Retinal pigment epithelial cell (primary cell): ENCODE measurements around the gene KAT6B.
"Not testable (repeated sequence)": the region's sequence is repeated elsewhere in the genome, so short reads cannot be mapped to it uniquely, and the experiment has no call there.

Experiments
- DNase-seq: peaks from one replicate; pipeline ENCODE4 v3.0.0-alpha.2; 2010; ENCODE audit warnings: low read depth
- H3K4me3 ChIP-seq: 2 replicates; pipeline ENCODE4 v1.5.1; 2011; ENCODE audit warnings: mild to moderate bottlenecking, low read length, control low read depth, moderate library complexity
- CTCF ChIP-seq: conservative IDR thresholded peaks from 2 replicates; pipeline ENCODE4 v1.5.1; 2011; ENCODE audit warnings: low read depth, low read length, control low read depth, inconsistent platforms

Gene KAT6B

GRCh38 chr10:75048669-75049098, 222.3 kb downstream of the KAT6B start:
- TF ChIP-seq CTCF, result no peak
- DNase-seq, result no peak
- H3K4me3 ChIP-seq, result no peak overlapping the region

GRCh38 chr10:75049316-75050148, 223.1 kb downstream of the KAT6B start:
- DNase-seq, result no peak
- no peak overlapping the region for H3K4me3 ChIP-seq
- TF ChIP-seq CTCF, result no peak

- TF ChIP-seq CTCF, result no peak
- DNase-seq, result no peak
- no peak overlapping the region for H3K4me3 ChIP-seq
These were observed 223.9 kb downstream of the KAT6B start for GRCh38 chr10:75050149-75050919.

GRCh38 chr10:75051308-75051707, 224.9 kb downstream of the KAT6B start:
- no peak overlapping the region for H3K4me3 ChIP-seq
- TF ChIP-seq CTCF, result no peak
- no peak for DNase-seq

GRCh38 chr10:75055896-75056406, 229.6 kb downstream of the KAT6B start:
- not testable (repeated sequence) for H3K4me3 ChIP-seq, DNase-seq

GRCh38 chr10:75057680-75058079, 231.3 kb downstream of the KAT6B start:
- H3K4me3 ChIP-seq, result no peak overlapping the region
- no peak for TF ChIP-seq CTCF
- DNase-seq, result no peak

GRCh38 chr10:75058161-75058560, 231.8 kb downstream of the KAT6B start:
- TF ChIP-seq CTCF, result no peak
- no peak for DNase-seq
- H3K4me3 ChIP-seq, result no peak overlapping the region
